HG02943 (cell line): Measurements from ENCODE around the gene MUL1.

ENCODE experiments used
- ATAC-seq: cut with Tn5 transposase; IDR thresholded peaks from one replicate; pipeline ENCODE4 v1.9.1; 2021; ENCODE audit warnings: mild to moderate bottlenecking, low read depth, moderate library complexity; ENCODE audit not compliant: unreplicated experiment

The MUL1 gene

DNA sequence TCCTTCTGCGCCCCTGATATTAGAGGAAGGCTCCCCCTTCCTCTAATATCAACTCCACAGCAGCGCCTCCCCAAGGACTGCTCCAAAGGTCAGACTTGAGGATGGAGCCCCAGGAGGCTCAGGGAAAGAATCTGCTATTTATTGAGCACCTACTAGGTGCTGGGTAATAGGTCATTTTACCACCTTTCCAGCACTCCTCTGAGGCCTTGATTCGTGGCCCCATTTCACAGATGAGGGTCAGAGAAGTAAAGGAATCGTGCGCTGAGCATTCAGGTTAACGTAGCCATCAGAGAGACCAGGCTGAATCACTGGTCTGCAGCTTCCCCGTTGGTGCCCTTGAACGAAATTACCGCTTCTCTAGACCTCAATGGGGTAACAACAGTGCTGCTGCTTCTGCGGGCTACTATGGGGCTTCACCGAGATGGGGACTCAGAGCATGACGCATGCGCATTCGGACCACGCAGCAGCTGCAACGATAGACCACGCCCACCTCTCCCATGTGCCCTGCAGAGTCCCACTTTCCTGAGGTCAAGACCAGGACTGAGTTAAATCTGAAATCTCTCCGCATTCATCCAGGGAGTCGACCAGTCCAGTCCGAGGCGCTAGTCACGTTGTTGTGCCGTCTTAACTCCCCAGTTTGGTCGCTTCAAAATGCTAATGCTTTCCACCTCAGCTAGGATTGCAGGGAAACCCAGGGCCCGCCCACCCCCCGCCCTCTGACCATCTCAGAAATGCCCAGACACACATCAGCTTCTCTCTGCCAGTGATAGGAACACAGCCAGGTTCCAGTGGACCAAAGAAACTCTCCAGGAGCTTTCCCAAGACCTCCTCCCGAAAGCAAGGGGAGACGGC lies 34.9 kb downstream of the MUL1 start:
- no peak for ATAC-seq

DNA sequence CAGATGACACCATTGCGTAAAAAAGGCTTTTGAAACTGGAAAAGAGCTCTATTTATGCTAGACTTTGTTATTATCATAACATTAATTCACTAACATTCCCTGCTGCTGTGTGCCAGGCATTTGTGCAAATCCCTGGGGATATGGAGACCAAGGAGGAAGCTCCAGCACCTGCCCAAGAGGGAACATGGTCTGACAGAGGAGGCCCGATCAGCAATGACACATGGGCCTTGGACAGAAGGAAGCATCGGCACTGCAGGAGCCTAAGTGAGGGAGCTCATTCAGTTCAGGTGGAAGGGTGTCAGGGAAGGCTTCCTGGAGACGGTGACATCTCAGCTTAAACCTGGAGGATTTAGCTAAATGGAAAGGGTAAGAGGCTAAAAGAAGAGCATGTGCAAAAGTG lies 35.8 kb downstream of the MUL1 start:
- ATAC-seq: no peak

- no peak for ATAC-seq
Measured at GRCh38 chr1:20470194-20470593, 37.8 kb downstream of the MUL1 start.

DNA sequence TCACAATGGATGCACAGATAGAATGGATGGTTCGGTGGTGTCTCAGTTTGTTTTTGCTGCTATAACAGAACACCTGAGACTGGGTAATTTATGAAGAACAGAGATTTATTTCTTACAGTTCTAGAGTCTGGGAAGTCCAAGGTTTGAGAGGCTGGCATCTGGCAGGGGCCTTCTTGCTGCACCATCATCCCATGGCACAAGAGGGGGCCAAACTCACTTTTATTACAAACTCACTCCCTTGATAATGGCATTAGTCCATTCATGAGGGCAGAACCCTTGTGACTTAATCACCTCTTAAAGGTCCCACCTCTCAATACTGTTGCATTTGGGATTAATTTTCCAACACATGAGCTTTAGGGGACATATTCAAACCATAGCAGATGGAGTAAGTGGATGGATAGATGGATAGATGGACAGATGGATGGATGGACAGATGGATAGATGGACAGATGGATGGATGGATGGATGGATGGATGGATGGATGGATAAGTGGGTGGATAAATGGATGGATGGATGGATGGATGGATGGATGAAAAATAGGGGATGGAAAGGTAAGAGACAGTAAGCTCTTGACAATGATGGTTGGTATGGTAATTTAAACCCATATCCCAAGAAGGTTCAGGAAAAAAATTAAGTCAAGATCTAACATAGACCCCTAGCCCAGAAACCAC lies 38.4 kb downstream of the MUL1 start:
- no peak for ATAC-seq

DNA sequence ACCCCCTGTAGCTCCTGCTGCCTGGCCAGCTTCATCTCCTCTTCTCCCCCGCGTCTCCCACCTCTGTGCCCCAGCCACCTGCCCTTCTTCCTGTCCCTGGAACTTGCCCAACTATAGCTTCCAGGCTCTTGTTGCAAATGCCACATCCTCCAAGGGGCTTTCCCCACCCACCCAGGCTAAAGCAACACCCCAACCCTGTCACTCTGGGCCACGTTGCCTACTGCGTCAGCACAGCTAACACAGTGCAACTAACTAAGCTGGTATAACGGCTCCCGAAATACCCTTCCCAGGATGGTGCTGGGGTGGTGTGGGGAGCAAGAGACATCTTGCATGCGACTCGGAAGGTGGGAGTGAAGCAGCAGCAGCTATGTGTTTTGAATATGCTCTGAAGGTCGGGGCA lies 41.7 kb downstream of the MUL1 start:
- no peak for ATAC-seq

DNA sequence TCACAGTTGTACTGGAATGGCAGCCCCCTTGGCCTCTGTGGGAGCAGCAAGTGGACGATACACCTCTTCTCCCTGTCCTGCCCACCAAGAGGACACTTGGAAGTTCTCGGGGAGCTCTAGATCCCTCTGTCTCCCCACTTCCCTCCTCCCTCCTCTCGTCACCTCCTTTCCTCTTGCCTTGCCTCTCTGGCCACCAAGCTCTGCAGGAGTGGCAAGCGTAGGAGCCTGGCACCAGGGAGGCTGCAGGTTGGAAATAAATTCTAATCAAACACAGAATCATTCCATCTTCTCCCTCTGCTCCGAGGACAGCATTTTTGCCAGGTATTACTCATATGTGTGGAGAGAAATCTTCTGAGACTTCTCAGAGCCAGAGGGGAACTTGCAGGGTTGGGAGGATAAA lies 42.8 kb downstream of the MUL1 start:
- no peak for ATAC-seq

GRCh38 chr1:20463502-20463901 lies 44.4 kb downstream of the MUL1 start:
- ATAC-seq: no peak

- no peak for ATAC-seq
Measured at GRCh38 chr1:20462397-20462796, 45.6 kb downstream of the MUL1 start.

GRCh38 chr1:20458717-20459116 lies 49.2 kb downstream of the MUL1 start:
- no peak for ATAC-seq

DNA sequence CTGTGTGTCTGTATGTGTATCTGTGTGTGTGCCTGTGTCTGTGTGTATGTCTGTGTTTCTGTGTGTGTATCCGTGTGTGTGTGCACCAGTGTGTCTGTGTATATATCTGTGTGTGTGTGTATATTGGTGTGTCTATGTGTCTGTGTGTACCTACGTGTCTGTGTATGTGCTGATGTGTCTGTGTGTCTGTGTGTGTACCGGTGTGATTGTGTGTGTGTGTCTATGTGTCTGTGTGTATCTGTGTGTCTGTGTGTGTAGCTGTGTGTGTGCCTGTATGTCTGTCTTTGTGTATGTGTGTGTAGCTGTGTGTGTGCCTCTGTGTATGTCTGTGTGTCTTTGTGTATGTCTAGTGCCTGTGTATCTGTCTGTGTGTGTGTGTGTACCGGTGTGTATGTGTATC lies 53.9 kb downstream of the MUL1 start:
- no peak for ATAC-seq

DNA sequence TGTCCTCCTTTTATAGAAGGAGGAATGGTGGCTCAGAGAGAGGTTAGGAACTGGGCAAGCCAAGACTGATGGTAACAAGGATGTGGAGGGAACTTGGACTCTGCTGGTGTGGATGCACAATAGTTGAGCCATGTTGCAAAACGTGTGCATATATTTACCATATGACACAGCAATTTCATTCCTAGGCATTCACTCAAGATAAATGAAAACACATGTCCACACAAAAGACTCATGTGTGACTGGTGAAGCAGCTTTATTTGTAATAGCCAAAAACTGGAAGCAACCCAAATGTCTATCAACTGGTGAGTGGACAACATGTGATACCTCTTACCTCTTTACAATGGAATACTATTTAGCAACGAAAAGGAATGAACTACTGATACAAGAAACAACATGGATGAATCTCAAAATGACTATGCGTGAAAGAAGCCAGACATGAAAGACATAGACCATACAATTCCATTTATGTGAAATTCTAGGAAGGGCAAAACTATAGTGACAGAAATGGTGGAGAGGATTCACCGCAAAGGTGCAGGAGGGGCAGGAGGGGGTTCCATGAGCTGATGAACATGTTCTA lies 58.1 kb downstream of the MUL1 start:
- no peak for ATAC-seq
